OCI-M1 (cell line): ENCODE measurements around the gene PRR13.

Experiments used
- DNase-seq: peaks from one replicate; lab custom pipeline; 2025; lab: John Stamatoyannopoulos, UW

PRR13 gene

DNA sequence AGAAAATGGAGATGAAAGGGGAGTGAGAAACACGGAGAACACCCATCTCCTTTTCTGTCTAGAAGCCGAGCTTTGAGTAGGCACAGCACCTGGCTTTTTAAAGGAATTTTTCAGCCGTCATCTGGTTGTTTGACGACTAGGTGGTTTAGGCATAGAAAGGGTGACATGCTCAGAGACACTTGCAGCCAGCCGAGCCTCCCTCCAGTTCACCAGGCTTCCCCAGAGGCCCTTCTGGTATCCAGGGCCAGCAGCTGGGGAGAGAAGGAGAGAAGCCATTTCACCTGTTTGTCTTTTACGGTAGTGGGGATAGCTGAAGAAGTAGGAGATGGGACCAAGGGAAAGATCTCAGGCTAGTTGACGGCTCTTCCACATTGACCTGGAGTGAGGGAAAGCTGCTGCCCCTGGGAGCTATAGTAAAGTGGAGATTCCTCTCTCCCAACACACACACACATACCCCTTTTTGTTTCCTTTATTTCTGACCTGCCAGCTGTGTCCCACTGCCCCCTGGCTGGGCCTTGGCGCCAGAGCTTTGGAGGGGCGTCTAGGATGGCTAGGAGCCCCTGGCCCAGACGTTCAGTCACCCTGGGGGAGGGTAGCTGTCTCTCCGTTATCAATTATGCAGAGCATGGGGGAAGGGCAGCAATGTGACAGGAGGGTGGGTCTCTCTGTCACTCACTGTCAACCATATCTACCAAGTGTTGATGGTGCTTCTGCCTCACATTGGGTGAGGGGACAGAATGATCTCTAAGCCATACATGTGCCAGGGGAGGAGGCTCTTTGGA lies 52.3 kb downstream of the PRR13 start:
- DNase-seq: peak; percentile 70
